ENCODE results near the gene ACTR3.

Gene ACTR3

DNA sequence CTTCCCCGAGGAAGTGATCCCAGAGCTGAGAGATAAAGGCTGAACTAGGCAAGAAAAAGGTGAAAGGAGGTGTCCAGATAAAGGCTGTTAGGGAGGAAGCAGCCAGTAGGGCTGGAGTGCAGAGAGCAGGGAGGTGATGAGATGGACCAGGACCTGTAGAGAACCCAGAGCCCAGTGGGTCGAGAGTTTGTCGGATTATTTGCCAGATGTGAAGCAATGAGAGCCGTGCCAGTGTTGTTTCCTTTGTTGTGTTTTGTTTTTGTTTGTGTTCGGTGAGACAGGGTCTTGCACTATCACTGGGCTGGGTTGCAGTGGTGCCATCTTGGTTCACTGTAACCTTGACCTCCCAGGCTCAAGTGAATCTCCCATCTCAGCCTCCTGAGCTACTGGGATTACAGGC lies 111.3 kb downstream of the ACTR3 start:
- no peak for DNase-seq (ENCODE audit: low read depth, low spot score)

DNA sequence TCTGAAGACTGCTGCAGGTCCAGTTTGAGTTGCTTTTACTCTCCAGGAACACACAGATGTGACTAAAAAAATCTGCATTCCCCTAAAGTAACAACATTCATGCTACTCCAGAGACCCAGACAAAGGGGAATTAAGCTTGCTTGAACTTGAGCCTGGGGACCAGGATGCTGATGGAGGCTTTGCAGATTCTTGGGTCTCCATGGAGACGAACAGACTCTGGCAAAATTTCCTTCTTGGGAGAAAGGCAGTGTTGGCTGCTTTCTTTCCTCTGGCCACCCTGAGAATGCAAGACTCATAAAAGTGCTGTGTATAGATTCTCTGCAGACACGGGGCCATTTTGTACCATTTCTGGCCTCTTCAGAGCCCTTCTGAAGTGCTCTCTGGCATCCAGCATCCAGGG lies 112.0 kb downstream of the ACTR3 start:
- DNase-seq (ENCODE audit: low read depth, low spot score): no peak

DNA sequence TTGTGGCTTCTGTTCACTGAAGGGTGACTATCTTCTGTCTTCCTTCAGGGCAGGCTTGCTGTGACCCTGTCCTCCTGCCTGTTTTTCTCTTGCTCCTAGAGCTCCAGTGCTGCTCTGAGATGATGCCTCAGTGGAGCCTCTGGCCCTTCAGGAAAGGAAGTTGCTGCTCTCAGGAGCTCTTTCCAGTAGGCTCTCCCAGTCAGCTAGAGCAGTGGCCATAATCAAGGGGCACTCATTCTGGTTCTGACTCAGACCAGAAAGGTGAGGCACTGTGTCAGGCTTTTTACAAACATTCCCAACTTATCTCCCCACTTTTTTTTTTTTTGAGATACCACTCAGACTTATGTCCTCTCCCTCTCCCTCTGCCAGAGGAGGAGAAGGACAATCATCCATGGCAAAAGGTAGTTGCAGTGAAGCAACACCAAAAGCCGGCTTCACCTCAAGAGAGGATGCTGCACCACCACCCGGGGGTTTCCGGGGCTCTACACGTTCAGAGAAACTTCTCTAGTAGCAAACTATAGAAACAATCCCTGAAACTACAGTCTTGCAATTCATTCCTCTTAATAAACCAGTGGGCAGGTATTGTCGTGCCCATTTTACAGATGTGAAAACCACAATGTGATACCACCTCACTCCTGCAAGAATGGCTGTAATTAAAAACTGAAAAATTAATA lies 115.4 kb downstream of the ACTR3 start:
- DNase-seq (ENCODE audit: low read depth, low spot score): no peak

DNA sequence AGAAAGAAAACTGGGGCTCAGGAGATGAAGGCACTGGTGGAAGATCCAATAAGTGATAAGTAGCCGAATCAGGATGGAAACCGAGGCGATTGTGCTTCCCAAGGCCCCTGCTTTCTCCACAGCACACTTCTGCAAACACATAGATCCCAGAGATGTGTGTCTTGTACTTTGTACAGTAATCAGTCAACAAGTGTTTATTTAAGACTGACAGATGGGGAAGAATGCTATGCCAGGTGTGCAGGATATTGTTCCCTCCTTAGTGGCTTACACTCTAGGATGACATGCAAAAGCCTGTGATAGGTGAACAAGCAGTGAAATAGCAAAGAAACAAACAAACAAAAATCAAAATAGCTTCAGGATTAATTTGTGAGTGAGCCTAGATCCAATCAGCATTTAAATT lies 116.6 kb downstream of the ACTR3 start:
- no peak for DNase-seq (ENCODE audit: low read depth, low spot score)

DNA sequence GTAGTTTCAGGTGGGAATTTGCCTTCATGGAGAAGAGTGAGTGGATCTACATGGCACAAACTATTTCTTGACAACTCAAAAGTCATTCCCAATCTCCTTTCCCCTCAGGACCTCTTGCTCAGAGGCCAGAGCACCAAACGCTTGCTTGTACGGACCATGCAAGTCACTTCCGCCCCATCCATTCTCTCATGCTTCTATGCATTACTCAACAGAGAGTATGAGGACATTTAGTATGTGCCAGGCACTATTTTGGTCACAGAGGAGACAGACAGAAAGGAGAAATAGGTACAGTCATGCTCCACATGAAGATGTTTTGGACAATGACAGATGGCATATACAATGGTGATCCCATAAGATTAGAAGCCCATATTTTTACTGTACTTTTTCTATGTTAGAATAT lies 117.5 kb downstream of the ACTR3 start:
- no peak for DNase-seq (ENCODE audit: low read depth, low spot score)

DNA sequence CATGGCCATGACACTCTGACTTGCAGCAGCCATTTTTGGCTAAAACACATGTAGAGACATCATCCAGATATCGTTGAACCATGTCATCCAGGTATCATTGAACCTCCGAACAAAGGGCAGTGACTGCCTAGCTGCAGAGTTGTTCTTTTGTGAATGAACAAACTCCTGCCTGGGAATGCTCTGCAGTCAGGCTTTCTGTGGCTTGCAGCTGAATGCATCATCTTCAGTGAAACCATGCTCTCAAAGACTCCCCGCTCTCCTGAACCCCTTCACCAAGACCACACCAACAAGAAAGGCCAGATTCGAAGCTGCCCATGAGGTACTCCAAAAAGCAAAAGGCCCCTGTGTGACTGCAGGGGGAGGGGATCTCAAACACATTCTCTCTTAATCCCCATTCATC lies 118.8 kb downstream of the ACTR3 start:
- DNase-seq (ENCODE audit: low read depth, low spot score): no peak

DNA sequence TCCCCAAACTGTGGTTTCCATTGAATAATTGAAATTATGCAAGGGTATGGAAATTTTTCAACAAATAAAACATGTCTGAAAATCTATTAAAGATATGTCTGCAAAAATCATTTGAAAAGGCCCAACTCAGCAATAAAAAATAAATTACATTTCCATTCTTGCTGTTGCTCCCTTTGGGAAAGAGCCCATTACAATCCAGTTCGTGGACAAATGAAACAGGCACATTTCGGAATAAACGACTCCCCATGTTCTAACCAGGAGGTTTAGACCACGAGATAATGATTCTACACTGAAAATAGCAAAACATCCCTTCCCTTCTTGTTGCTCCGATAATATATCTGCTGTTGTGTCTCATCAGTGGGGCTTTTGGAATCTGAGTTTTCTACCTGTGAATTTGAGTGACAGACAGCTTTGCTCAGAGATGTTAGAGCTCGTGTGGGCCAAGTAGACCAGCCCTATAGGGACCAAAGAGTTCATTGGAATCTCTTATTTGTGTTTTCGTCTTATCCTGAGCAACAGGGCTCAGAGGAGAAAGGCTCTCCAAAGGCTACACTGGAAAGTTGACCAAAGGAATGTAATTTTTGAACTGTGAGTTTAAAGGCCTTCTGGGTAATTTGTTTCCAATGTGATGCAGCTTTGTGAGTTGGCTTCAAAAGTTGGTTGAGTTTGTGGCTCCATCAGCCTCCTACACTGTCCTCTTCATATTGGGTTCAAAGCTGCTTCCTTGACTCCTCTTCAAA lies 119.5 kb downstream of the ACTR3 start:
- no peak for DNase-seq (ENCODE audit: low read depth, low spot score)

DNA sequence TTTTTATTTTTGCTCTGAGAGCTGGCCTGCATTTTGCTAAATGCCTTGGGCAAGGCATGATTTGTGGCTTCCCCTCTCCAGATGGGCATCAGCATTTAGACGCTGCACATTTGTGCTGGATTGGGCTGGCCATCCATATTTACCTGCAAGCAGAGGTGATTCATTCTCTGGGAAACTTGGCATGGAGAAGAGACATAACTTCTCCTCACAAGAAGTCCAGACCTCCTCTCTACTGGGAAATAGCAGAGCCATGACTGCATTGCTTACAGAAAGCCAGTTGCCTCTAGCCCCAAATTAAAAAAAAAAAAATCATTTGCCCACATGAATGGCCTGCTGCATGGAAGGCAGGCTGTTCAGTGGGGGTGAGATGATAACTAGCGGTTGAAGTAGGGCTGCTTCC lies 120.1 kb downstream of the ACTR3 start:
- no peak for DNase-seq (ENCODE audit: low read depth, low spot score)

DNA sequence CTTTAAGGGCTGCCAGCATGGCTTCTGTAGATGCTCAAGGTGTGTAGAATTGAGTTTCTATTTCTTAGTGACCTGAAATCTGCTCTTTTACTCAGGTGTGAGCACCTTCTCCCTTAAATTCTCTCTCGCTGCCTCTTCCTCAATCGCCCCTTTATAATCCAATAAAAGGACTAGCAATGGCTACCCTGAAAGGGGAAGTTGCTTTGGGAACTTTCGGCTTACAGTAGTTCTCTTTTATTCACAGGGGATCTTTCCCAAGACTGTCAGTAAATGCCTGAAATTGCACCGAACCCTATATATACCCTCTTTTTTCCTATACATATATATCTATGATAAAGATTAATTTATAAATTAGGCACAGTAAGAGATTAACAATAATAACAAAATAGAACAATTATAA lies 121.8 kb downstream of the ACTR3 start:
- no peak for DNase-seq (ENCODE audit: low read depth, low spot score)

All from astrocyte of the hippocampus (primary cell).